ENCODE measurements around the gene LAMTOR4.
A peak's percentile ranks its signal among the peaks of the same experiment; 100 is the strongest.

The LAMTOR4 gene

DNA sequence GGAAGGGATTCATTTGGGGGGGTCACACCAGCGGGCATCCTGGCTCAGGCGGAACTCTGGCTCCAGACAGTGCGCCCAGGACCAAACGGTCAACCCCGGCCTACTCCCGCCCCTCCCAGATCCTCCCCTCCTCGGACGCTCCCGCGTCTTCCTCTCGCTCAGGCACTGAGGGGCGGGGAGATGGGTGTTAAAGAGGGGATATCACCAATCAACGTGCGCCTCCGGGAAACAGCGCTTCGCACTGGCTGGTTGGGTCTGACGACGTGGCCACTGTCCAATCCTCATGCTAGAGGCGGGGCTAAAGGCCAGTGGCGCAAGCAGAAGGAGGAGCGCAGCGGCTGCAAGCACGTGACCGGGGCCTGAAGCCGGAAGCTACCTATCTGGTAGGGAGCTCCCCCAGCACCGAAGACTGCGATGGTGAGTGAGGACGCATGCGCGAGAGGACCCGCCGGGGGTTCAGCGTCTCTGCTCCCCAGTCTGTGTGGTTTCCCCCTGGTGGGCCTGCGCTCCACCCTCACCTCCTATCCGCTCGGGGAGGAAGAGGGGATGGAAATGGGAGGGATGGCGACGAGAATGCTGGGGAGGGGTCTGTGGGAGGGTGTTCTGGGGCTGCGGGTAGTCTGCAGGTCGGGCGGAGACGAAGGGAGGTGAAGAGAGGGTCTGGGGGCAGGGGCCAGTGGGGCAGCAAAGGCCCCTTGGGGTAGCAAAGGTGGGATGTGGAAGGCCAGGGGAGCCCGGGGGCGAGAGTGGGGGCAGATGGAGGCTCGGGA is at the start of gene LAMTOR4:
Gene LAMTOR4 (plus strand): TSS at position 360 of the 770 bp plus-strand sequence. CDS start 55 bp downstream, at position 415.
- peak; percentile 98 to 100 (median 99) for DNase-seq
- intact Hi-C loops (cut with DNase I) = no loop called here

GRCh38 chr7:100099452-100099851 is 49.3 kb upstream of the LAMTOR4 start:
- no peak for DNase-seq

GRCh38 chr7:100100420-100101015 is 48.2 kb upstream of the LAMTOR4 start:
- intact Hi-C loops (cut with DNase I) = no loop called here
- peak; percentile 71 to 95 (median 90) for DNase-seq

More at GRCh38 chr7:100099452-100099851, 49.3 kb upstream of the LAMTOR4 start:
- intact Hi-C loops (cut with DNase I) = no loop called here

DNA sequence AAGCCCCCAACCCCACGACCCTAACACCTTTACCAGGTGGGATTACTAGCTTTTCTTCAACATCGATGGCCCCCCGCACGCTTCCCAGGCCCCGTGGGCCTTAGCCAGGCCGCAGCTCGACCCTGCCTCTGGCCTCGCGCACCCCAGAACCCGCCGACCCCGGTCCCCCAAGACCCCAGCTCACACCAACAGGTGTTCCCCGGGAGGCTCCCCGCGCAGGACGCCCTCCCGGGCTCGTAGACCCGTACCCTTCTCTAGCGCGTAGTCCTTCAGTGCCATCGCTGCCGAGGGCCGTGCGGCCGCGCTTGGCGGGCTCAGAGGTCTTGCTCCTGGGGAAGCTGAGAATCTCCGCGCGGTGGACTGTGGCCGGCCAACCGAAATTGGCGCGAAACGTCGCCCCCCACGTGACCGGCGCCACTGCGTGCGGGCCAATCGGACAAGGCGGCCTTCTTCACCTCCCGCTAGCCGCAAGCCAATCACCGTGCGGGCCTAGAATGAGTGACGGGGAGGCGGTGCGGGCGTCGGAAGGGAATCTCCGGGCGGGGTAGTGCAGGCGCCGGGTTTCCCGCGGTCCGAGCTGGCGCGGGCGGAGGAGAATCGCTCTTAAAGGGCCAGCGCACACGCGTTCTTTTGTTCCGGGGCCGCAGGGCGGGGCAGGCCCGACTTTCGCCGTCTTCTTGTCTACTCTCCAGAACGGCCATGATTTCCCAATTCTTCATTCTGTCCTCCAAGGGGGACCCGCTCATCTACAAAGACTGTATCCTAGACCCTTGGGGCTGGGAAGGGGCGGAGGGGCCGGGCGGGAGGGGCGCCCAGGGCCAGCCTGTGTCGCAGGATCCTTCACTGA is 47.5 kb upstream of the LAMTOR4 start, which contains the start of the genes AP4M1 and MCM7:
Gene AP4M1 (plus strand): TSS at position 628 of the 847 bp plus-strand sequence. CDS start 72 bp downstream, at position 700.
Gene MCM7 (minus strand): TSS at position 382 of the 847 bp plus-strand sequence. CDS start 103 bp downstream, at position 279.
- intact Hi-C loops (cut with DNase I) = no loop called here
- DNase-seq = peak; percentile 97 to 100 (median 100)

DNA sequence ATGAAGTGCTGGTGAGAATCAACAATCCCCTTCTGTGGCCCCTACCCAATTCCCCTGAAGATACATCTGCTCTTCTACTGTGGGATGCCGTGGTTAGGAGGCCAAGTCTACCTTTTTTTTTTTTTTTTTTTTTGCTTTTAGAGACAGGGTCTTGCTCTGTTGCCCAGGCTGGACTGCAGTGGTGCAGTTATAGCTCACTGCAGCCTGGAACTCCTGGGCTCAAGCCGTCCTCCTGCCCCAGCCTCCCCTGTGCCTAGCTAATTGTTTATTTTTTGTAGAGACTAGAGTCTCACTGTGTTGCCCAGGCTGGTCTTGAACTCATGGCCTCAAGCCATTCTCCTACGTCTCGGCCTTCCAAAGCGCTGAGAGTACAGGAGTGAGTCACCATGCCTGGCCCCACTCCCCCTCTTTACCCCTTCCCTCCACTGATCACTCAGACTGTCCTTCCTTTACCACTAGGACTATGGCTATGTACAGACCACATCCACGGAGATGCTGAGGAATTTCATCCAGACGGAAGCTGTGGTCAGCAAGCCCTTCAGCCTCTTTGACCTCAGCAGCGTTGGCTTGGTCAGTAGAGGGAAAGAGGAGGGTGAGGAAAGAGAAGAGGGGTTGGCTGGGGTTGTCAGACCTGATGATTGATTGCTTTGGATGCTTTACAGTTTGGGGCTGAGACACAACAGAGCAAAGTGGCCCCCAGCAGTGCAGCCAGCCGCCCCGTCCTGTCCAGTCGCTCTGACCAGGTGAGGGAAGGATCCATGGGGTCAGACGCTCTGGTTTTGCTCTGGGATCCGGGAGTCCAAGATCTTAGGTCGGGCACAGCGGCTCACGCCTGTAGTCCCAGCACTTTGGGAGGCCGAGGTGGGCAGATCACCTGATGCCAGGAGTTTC is 45.5 kb upstream of the LAMTOR4 start:
- no peak for DNase-seq
- intact Hi-C loops (cut with DNase I) = no loop called here

DNA sequence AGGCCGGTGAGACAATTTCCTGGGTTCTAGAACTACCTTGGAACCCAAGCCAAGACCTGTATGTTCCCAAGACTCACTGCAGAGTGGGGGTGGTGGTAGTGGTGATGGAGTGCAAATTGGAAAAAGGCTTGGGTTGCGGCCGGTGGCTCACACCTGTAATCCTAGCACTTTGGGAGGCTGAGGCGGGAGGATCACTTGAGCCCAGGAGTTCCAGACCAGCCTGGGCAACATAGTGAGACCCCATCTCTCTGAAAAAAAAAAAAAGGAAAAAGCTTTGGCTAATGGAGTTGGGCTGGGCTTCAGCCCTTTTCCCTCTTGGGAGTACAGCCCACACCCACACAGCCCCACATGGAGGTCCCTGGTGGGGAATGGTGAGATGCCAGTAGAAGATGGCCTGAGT is 43.2 kb upstream of the LAMTOR4 start:
- intact Hi-C loops (cut with DNase I) = no loop called here
- no peak for DNase-seq

- intact Hi-C loops (cut with DNase I) = no loop called here
- no peak for DNase-seq
Measured at GRCh38 chr7:100106633-100107032, 42.1 kb upstream of the LAMTOR4 start.

GRCh38 chr7:100107125-100107737 is 41.5 kb upstream of the LAMTOR4 start:
- DNase-seq = peak in 1 of 42 donors; percentile 47
- intact Hi-C loops (cut with DNase I) = no loop called here

- intact Hi-C loops (cut with DNase I) = no loop called here
- DNase-seq = no peak
Measured at GRCh38 chr7:100107890-100108289, 40.8 kb upstream of the LAMTOR4 start.

GRCh38 chr7:100109521-100110163 is 39.1 kb upstream of the LAMTOR4 start:
- no peak for DNase-seq
- intact Hi-C loops (cut with DNase I) = no loop called here

- intact Hi-C loops (cut with DNase I) = no loop called here
- no peak for DNase-seq
Measured at GRCh38 chr7:100111156-100111555, 37.6 kb upstream of the LAMTOR4 start.

DNA sequence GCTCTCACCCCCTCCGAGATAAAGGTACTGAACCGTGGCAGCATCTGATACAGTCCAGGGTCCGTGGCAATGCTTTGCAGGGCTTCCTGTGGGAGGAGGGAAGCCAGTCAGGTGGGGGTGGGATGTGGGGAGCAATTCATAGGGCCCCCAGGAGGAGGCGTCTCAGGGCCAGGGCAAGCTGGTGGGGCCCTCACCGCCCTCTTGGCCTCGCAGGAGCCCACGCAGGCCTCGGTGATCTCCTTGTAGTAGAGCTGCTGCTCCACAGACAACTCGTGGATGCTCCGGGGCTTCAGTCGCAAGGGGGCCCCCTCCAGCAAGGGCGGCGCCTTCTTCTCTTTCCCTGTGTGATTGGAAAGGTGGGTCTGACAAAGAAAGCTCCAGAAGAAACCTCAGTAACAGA is 36.8 kb upstream of the LAMTOR4 start:
- no peak for DNase-seq
- intact Hi-C loops (cut with DNase I) = no loop called here

GRCh38 chr7:100115026-100115425 is 33.7 kb upstream of the LAMTOR4 start:
- intact Hi-C loops (cut with DNase I) = no loop called here
- no peak for DNase-seq

GRCh38 chr7:100118388-100119071 is 30.2 kb upstream of the LAMTOR4 start:
- no peak for DNase-seq
- intact Hi-C loops (cut with DNase I) = no loop called here

- DNase-seq = peak; percentile 93 to 99 (median 97)
- intact Hi-C loops (cut with DNase I) = no loop called here
Measured at GRCh38 chr7:100119072-100119969, 29.4 kb upstream of the LAMTOR4 start, which contains the start of the genes CNPY4 and TAF6. CNPY4 (plus strand) TSS chr7:100119634; CDS start chr7:100119745, 111 bp downstream. TAF6 (minus strand) TSS chr7:100119358; CDS start chr7:100114209, 5,149 bp downstream.
